HG03571 (cell line): Measurements from ENCODE around the gene DNAJB11.

ENCODE experiments used
- ATAC-seq: cut with Tn5 transposase; IDR thresholded peaks from one replicate; pipeline ENCODE4 v1.9.1; 2021; ENCODE audit not compliant: unreplicated experiment

Gene DNAJB11

GRCh38 chr3:186594591-186595113, 24.1 kb downstream of the DNAJB11 start:
- ATAC-seq, result no peak

- ATAC-seq, result no peak
Observed at GRCh38 chr3:186596568-186597287, 26.2 kb downstream of the DNAJB11 start.

- ATAC-seq, result no peak
Observed at GRCh38 chr3:186598108-186598784, 27.7 kb downstream of the DNAJB11 start.

GRCh38 chr3:186598794-186599141, 28.2 kb downstream of the DNAJB11 start:
- no peak for ATAC-seq

DNA sequence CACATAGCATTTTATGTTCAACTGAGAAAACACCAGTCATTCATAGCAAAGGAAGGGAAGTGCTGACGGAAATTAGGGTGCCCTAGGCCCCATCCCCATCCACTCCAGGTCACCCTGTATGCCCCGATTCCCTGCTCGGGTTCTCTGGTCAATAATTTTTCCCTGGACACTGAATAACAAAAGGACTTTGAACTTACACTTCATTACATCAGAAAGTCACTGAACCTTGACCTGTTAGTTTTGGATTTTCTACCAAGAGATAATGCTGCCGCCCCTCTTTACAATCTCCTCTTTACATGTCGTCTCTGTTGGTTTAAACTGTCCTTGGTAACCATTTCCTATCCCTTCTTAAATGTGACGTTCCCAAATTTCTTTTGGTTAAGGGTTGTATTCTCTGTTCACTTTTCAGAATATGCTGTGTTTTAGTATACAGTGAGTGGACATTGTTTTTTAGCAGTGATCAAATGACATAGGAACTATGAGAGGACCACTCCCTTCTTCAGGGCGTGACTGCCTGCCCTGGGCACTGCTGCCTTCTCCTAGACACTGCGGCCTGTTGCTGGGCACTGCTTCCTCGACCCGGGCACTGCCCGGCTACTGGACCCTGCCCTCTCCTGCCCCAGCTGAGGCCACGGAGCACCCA, 28.7 kb downstream of the DNAJB11 start:
- ATAC-seq, result no peak

DNA sequence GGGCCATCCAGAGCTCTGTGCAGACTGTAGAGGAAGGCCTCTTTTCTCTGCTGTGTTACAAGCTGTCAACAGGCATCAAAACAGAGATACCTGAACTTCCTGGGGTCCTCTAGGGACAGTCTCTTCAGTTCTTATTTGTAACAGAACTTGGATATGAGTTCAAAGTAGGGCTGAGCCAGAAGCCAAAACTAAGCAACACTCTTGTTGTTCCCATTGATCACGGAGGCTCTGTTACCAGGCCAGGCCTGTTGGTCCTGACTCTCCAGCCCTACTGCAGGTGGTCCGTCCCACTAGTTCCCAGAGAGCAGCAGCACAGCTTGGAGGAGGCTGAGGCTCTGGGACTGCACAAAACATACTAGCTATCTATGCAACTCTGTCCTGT, 29.3 kb downstream of the DNAJB11 start:
- no peak for ATAC-seq

- ATAC-seq, result no peak
Observed at GRCh38 chr3:186600896-186601295, 30.4 kb downstream of the DNAJB11 start.

GRCh38 chr3:186603159-186603558, 32.6 kb downstream of the DNAJB11 start:
- no peak for ATAC-seq

- no peak for ATAC-seq
Observed at GRCh38 chr3:186605078-186605477, 34.6 kb downstream of the DNAJB11 start.

GRCh38 chr3:186605561-186606545, 35.3 kb downstream of the DNAJB11 start:
- ATAC-seq, result no peak

GRCh38 chr3:186608624-186609215, 38.2 kb downstream of the DNAJB11 start:
- no peak for ATAC-seq

DNA sequence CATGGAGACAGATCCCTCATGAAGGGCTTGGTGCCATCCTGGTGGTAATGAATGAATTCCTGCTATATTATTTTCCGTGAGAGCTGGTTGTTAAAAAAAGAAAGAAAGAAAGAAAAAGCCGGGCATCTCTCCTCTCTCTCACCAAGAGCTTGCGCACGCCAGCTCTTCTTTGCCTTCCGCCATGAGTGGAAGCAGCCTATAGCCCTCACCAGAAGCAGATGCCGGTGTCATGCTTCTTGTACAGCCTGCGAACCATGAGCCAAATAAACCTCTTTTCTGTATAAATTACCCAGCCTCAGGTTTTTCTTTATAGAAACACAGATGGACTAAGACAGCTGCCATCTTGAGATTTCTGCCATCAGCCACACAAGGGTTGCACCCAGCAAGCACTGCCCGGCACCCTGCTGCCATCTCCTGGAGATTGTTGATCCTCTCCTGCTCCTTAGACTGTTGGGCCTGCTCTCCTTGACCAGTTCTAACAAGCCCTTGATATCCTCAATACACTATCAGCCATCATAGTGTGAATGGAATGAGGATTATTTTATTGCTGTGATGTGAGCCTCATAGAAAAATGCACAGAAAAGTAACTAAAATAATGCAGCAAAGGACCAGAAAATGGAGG, 38.8 kb downstream of the DNAJB11 start:
- no peak for ATAC-seq

GRCh38 chr3:186612065-186612464, 41.5 kb downstream of the DNAJB11 start:
- ATAC-seq, result no peak

- ATAC-seq, result no peak
Observed at GRCh38 chr3:186612721-186613636, 42.5 kb downstream of the DNAJB11 start, which contains the start of gene AHSG. AHSG (plus strand) TSS chr3:186613060; CDS start chr3:186613142, 82 bp downstream.

DNA sequence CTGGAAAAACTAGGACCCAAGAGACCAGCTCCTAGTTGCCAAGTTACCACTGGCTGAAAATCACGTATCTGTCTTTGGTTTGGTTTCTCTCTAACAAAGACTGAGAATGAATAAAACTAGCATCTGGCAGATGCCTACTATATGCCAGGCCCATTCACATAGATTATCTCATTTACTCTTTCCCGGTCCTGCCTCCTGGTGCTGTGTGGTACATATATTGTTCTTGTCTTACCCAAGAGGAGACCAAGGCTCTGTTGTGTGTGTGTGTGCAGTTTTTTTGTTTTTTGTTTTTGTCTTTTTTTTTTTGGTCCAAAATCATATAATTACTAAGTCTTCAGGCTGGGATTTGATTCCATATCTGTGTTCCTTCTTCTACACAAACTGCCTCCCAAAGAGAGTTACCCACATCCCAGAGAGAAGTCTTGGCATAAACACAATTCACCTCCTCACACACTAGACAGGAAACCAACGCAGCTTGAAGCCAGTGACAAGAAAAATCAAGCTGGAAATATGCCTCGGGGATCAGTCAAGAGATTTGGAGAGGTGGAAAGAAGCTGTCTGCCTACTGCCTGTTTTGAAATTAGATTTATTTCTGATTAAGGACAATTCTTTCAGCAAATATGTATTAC, 43.2 kb downstream of the DNAJB11 start:
- no peak for ATAC-seq

GRCh38 chr3:186614266-186614596, 43.7 kb downstream of the DNAJB11 start:
- no peak for ATAC-seq

DNA sequence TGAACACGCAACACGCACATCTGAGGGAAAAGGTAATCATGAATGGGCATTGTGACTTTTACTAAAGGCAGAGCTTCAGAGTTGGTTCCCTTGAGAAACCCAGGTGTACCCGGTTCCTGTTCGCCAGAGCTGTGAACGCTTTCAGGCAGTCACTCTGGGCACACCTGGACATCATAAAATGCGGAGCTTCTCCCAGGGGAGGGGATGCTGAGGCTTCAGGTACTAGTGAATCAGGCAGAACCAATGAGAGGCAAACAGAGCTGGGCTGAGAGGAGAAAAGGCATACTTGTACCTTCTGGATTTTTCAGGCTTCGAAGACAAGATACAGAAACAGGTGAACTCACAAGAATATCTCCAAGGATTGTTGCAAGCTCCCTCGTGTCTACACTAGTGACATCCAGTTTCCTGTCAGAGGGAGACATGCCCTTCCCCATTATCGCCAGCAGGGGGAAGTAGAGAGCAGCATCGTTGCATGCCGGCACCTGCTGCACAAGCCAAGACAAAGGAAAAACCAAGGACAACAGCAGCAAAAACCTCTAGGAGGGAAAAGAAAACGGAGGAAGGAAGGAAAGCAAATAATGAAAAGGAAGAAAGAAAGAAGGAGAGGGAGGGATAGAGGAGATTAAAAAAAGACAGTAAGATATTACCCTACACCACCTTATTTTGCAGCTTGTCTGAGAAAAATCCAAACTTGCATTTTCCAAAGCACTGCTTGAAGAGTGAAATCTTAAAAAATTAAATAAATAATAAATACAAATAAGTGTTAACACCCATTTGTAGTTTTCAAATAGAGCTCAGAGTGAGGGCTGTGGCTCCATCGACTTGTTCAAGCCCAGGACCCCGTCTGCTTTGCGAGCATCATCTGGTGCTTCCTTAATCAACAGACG, 44.3 kb downstream of the DNAJB11 start:
- ATAC-seq, result peak; percentile 57

DNA sequence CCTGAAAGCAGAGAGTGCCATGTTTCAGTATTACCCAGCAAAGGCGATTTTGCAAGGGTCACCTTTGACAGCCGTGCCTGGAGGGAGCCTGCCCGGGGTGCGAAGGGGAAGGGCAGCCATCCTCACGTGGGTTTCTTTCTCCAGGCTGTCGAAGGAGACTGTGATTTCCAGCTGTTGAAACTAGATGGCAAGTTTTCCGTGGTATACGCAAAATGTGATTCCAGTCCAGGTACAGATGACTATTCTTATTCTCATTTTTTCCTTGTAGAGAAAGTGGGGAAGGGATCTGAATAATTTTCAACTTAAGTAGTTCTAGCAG, 45.7 kb downstream of the DNAJB11 start:
- ATAC-seq, result no peak
